GM12878 (cell line): ENCODE data around the gene QRFP.

Experiments used
- CTCF ChIP-seq, 3 experiments: IDR thresholded peaks in 2 of 3; conservative IDR thresholded peaks in 1 of 3; 2 replicates each; pipeline ENCODE4 v1.5.1; 2011; ENCODE audit warnings: low read depth in 3 of 3, low read length in 3 of 3, mild to moderate bottlenecking in 3 of 3, control low read depth in 2 of 3, moderate library complexity in 2 of 3, inconsistent platforms in 1 of 3, mixed read lengths in 1 of 3; ENCODE audit not compliant: control insufficient read depth in 2 of 3, insufficient read depth in 1 of 3; ENCODE audit errors: extremely low read depth in 1 of 3
- EZH2 ChIP-seq: IDR thresholded peaks from 2 replicates; pipeline ENCODE4 v1.6.1; 2012; ENCODE audit warnings: low read depth, mild to moderate bottlenecking, control low read depth, inconsistent platforms, low read length, borderline replicate concordance; ENCODE audit not compliant: control insufficient read depth
- TCF3 ChIP-seq: IDR thresholded peaks from 2 replicates; pipeline ENCODE4 v1.6.1; 2012; ENCODE audit warnings: low read depth, mild to moderate bottlenecking, low read length, borderline replicate concordance; ENCODE audit not compliant: insufficient read depth

DNA sequence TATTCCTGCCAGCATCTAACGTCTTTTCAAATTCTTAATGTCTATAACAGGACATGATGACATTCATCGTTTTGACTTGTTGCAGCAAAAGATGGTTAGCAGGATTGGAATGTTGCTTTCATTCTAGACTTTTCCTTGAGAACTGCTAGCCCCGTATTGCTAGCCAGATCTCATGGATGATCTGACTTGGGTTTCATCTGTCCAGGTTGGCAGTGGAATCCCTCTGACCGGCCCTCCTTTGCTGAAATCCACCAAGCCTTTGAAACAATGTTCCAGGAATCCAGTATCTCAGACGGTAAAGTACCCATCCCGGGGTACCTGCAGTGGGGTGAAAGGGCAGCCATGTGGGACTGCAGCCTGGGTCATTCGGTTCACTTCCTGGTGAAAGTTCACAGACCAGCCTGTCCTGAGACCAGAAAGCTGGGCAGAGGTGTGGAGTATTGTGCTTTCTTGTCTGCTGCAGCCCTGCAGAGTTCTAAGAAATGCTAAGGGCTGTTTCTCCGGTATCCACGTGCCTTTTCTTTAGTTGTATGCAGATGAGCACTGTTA lies 16.7 kb downstream of the QRFP start:
- TF ChIP-seq EZH2 (no peak), TCF3 (no peak), CTCF (IDR thresholded peaks at IDR 0.05 in 2 of 3, conservative IDR thresholded peaks at IDR 0.05 in 1 of 3; ENCODE audit: control insufficient read depth in 2 of 3, extremely low read depth in 1 of 3, insufficient read depth in 1 of 3, low read depth in 3 of 3, low read length in 3 of 3) (no peak)
